ENCODE measurements around the gene NEK2. TPM values are rescaled to one million over a fixed set of nuclear protein-coding genes. Genes with fewer than 3 reads are reported as not detected.
"Not testable (repeated sequence)": the region's sequence is repeated elsewhere in the genome, so short reads cannot be mapped to it uniquely, and the experiment has no call there.

Gene NEK2
- total RNA-seq, 1 donor from 2014 or later = 0.26 TPM

GRCh38 chr1:211698161-211699026, 23.0 kb upstream of the NEK2 start:
- DNase-seq (ENCODE audit: low read depth) (peak; percentile 65), FAIRE-seq (no peak)
- peak; percentile 98 for TF ChIP-seq CTCF (IDR thresholded peaks at IDR 0.05; ENCODE audit: insufficient read depth, low read length, severe bottlenecking)
- H3K27me3 ChIP-seq (ENCODE audit: control insufficient read depth, insufficient read depth, low read length) = no peaks in the 10 kb centered on the region
- H3K36me3 ChIP-seq (ENCODE audit: control insufficient read depth, insufficient read depth, low read length) = no peaks in the 10 kb centered on the region
- no peak overlapping the region for H3K4me3 ChIP-seq (ENCODE audit: low read depth, low read length)

GRCh38 chr1:211697356-211697755, 21.9 kb upstream of the NEK2 start:
- H3K36me3 ChIP-seq (ENCODE audit: control insufficient read depth, insufficient read depth, low read length) = no peaks in the 10 kb centered on the region

GRCh38 chr1:211695135-211695816, 19.9 kb upstream of the NEK2 start:
- DNase-seq (ENCODE audit: low read depth) (no peak), FAIRE-seq (no peak)
- TF ChIP-seq CTCF (IDR thresholded peaks at IDR 0.05; ENCODE audit: insufficient read depth, low read length, severe bottlenecking) = no peak
- H3K36me3 ChIP-seq (ENCODE audit: control insufficient read depth, insufficient read depth, low read length) = no peaks in the 10 kb centered on the region
- no peaks in the 10 kb centered on the region for H3K27me3 ChIP-seq (ENCODE audit: control insufficient read depth, insufficient read depth, low read length)
- H3K4me3 ChIP-seq (ENCODE audit: low read depth, low read length) = no peak overlapping the region

More at GRCh38 chr1:211697356-211697755, 21.9 kb upstream of the NEK2 start:
- no peak for FAIRE-seq
- Histone ChIP-seq H3K27me3 (ENCODE audit: control insufficient read depth, insufficient read depth, low read length) (no peaks in the 10 kb centered on the region), H3K4me3 (ENCODE audit: low read depth, low read length) (no peak overlapping the region)
- no peak for TF ChIP-seq CTCF (IDR thresholded peaks at IDR 0.05; ENCODE audit: insufficient read depth, low read length, severe bottlenecking)
- no peak for DNase-seq (ENCODE audit: low read depth)

GRCh38 chr1:211693911-211694310, 18.5 kb upstream of the NEK2 start:
- not testable (repeated sequence) for FAIRE-seq; DNase-seq (ENCODE audit: low read depth); H3K36me3 ChIP-seq (ENCODE audit: control insufficient read depth, insufficient read depth, low read length); H3K27me3 ChIP-seq (ENCODE audit: control insufficient read depth, insufficient read depth, low read length); H3K4me3 ChIP-seq (ENCODE audit: low read depth, low read length)

- DNase-seq (ENCODE audit: low read depth) (no peak), FAIRE-seq (no peak)
- no peaks in the 10 kb centered on the region for H3K27me3 ChIP-seq (ENCODE audit: control insufficient read depth, insufficient read depth, low read length)
- TF ChIP-seq CTCF (IDR thresholded peaks at IDR 0.05; ENCODE audit: insufficient read depth, low read length, severe bottlenecking) = no peak
- no peak overlapping the region for H3K4me3 ChIP-seq (ENCODE audit: low read depth, low read length)
- no peaks in the 10 kb centered on the region for H3K36me3 ChIP-seq (ENCODE audit: control insufficient read depth, insufficient read depth, low read length)
These were observed 13.0 kb upstream of the NEK2 start for GRCh38 chr1:211688421-211688820.

GRCh38 chr1:211687462-211688215, 12.2 kb upstream of the NEK2 start:
- TF ChIP-seq CTCF (IDR thresholded peaks at IDR 0.05; ENCODE audit: insufficient read depth, low read length, severe bottlenecking) = no peak
- Histone ChIP-seq H3K36me3 (ENCODE audit: control insufficient read depth, insufficient read depth, low read length) (no peaks in the 10 kb centered on the region), H3K4me3 (ENCODE audit: low read depth, low read length) (no peak overlapping the region), H3K27me3 (ENCODE audit: control insufficient read depth, insufficient read depth, low read length) (no peaks in the 10 kb centered on the region)
- DNase-seq (ENCODE audit: low read depth) (no peak), FAIRE-seq (no peak)
